ENCODE measurements around the gene LGALS1. TPM values are rescaled to one million over a fixed set of nuclear protein-coding genes. Genes with fewer than 3 reads are reported as not detected.

LGALS1 gene
- total and polyA plus RNA-seq, 2 experiments from 2014 or later, result 568 to 780 TPM

GRCh38 chr22:37632174-37633088 lies 43.0 kb upstream of the LGALS1 start:
- no peak overlapping the region for H2AFZ ChIP-seq
- H3K79me2 ChIP-seq, result peaks cover 12% of the 10 kb centered on the region
- WGBS (ENCODE audit: low lambda C conversion rate, missing lambda C conversion rate), result 89% methylated on average over 14 of the region's 14 CpGs
- no peaks in the 10 kb centered on the region for H3K9me2 ChIP-seq (replicated peaks; ENCODE audit: insufficient read depth)
- TF ChIP-seq EZH2phosphoT487 (IDR thresholded peaks at IDR 0.05; ENCODE audit: low read depth, severe bottlenecking, unreplicated experiment) (no peak), EZH2 (IDR thresholded peaks at IDR 0.05; ENCODE audit: borderline replicate concordance) (no peak), CTCF (IDR thresholded peaks at IDR 0.05; ENCODE audit: poor library complexity) (no peak)
- H3K4me3 ChIP-seq, result no peak overlapping the region
- peak overlapping the region; percentile 72 for H3K4me2 ChIP-seq
- H3K4me1 ChIP-seq (ENCODE audit: insufficient read depth), result peaks cover 63% of the 10 kb centered on the region
- H3K27me3 ChIP-seq, result no peaks in the 10 kb centered on the region
- no peaks in the 10 kb centered on the region for H4K20me1 ChIP-seq (ENCODE audit: insufficient read depth, poor library complexity, severe bottlenecking)
- H3K36me3 ChIP-seq (replicated peaks; ENCODE audit: insufficient read depth, low read depth), result no peaks in the 10 kb centered on the region
- no peaks in the 10 kb centered on the region for H3K9me3 ChIP-seq (ENCODE audit: low read depth)
- no peak for DNase-seq (ENCODE audit: low spot score)
- H3K27ac ChIP-seq, result peak overlapping the region; percentile 95

DNA sequence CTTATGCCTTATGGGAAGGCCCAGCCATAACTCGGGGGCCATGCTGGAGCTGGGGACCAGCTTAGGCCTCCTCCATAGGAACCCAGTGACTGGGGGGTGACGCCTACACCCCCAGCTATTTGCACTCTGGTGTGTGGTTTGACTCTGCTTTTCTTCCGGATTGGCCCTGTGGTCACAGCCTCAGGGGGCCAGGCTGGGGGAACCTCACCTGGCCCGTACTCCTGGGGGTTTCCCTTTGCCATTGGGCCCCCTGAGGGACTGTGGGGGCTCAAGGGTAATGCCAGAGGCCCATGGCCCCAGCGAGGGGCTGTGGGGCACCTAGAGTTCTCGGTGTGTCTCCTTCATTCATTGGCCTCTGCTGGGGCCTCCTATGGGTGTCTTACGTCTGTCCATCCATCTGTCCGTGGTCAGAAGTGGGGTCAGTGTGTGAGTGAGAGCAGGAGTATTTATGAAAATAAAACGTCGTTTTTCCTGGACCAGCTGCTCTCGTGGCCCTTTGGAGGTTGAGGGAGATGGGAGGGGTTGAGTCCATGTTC lies 42.3 kb upstream of the LGALS1 start:
- Histone ChIP-seq H3K27me3 (no peaks in the 10 kb centered on the region), H4K20me1 (ENCODE audit: insufficient read depth, poor library complexity, severe bottlenecking) (no peaks in the 10 kb centered on the region), H3K27ac (peak overlapping the region; percentile 95), H3K36me3 (replicated peaks; ENCODE audit: insufficient read depth, low read depth) (no peaks in the 10 kb centered on the region), H3K9me2 (replicated peaks; ENCODE audit: insufficient read depth) (no peaks in the 10 kb centered on the region), H2AFZ (no peak overlapping the region), H3K4me3 (no peak overlapping the region), H3K9me3 (ENCODE audit: low read depth) (no peaks in the 10 kb centered on the region), H3K4me2 (peak overlapping the region; percentile 72), H3K4me1 (ENCODE audit: insufficient read depth) (peaks cover 70% of the 10 kb centered on the region), H3K79me2 (peaks cover 12% of the 10 kb centered on the region)
- DNase-seq (ENCODE audit: low spot score), result no peak
- TF ChIP-seq CTCF (IDR thresholded peaks at IDR 0.05; ENCODE audit: poor library complexity) (no peak), EZH2 (IDR thresholded peaks at IDR 0.05; ENCODE audit: borderline replicate concordance) (no peak), EZH2phosphoT487 (IDR thresholded peaks at IDR 0.05; ENCODE audit: low read depth, severe bottlenecking, unreplicated experiment) (no peak)
- 61% methylated on average over 11 of the region's 11 CpGs for WGBS (ENCODE audit: low lambda C conversion rate, missing lambda C conversion rate)

DNA sequence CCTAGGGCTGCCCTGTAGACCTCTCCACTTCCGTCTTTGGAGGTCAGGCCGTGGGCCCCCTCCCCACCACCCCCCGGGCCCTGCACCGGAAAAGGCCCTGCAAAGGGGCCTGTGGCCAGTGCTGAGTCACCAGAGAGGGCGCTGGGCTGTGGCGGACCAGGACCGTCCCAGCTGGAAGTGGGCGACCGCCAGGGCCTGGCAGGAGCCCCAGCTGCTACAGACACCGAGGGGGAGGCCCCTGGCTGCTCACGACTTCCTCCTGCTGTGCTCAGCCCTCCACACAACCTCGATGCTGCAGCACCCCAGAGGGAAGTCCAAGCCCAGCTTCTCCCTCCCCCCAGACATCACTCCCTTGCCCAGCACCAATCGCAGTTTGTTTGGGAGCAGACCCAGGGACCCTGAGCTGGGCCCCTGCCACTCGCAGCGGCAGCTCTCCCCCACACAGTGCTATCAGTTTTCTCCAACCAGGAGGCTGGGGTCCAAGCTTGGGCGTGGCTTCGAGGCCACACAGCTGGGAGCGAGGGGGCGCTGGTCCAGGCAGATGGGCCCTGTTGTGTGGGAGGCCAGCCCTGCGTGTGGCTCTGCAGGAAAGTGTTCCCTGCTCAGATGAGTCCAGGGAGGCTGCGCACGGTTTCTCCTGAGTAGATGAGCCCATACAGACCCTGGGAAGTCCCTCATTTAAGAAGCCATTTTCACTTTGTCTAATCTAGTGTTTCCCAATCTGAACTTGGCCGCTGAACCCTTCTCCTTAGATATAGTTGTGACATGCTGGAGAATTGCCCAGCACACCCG lies 41.6 kb upstream of the LGALS1 start:
- no peaks in the 10 kb centered on the region for H3K9me3 ChIP-seq (ENCODE audit: low read depth)
- no peaks in the 10 kb centered on the region for H3K36me3 ChIP-seq (replicated peaks; ENCODE audit: insufficient read depth, low read depth)
- H3K9me2 ChIP-seq (replicated peaks; ENCODE audit: insufficient read depth), result no peaks in the 10 kb centered on the region
- H3K4me1 ChIP-seq (ENCODE audit: insufficient read depth), result peaks cover 77% of the 10 kb centered on the region
- no peaks in the 10 kb centered on the region for H3K27me3 ChIP-seq
- TF ChIP-seq EZH2phosphoT487 (IDR thresholded peaks at IDR 0.05; ENCODE audit: low read depth, severe bottlenecking, unreplicated experiment), result no peak
- peak; percentile 26 for TF ChIP-seq CTCF (IDR thresholded peaks at IDR 0.05; ENCODE audit: poor library complexity)
- no peak for TF ChIP-seq EZH2 (IDR thresholded peaks at IDR 0.05; ENCODE audit: borderline replicate concordance)
- peaks cover 12% of the 10 kb centered on the region for H3K79me2 ChIP-seq
- no peaks in the 10 kb centered on the region for H4K20me1 ChIP-seq (ENCODE audit: insufficient read depth, poor library complexity, severe bottlenecking)
- H2AFZ ChIP-seq, result no peak overlapping the region
- peak overlapping the region; percentile 95 for H3K27ac ChIP-seq
- peak; percentile 89 for DNase-seq (ENCODE audit: low spot score)
- WGBS (ENCODE audit: low lambda C conversion rate, missing lambda C conversion rate), result 20% methylated on average over 19 of the region's 24 CpGs
- no peak overlapping the region for H3K4me3 ChIP-seq
- H3K4me2 ChIP-seq, result peak overlapping the region; percentile 72

All from hepatocyte (in vitro differentiated cells).